ENCODE data around the gene KIF23. TPM values are rescaled to one million over a fixed set of nuclear protein-coding genes. Genes with fewer than 3 reads are reported as not detected.

KIF23 gene
- total and polyA plus RNA-seq, 2 of the 4 experiments (the other 2 are of a cell fraction): 37.7 to 56.1 TPM

DNA sequence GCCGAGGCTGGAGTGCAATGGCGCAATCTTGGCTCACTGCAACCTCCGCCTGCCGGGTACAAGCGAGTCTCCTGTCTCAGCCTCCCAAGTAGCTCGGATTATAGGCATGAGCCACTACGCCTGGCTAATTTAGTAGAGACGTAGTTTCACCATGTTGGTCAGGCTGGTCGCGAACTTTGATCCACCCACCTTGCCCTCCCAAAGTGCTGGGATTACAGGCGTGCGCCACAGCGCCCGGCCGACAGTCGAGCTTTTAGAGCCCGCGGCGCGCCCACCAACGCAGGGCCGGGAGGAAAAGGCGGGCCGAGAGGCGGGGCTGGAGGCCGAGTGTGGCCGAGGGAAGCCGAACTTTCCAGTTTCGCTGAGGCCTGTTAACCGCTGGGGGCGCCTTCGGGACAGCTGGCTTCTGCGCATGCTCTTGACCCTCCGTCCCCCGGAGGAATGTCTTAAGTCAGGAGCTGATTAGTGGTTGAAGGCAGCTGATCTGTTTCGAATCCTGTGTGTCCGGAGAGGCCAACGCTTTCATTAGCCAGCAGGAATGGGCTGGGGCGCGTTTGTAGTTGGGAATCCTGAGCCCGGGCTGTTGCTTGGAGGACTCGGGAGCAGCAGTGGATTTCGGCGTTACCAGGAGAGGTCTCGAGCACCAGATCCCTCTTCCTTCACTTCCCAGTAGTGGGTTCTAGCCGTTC, 48.5 kb downstream of the KIF23 start (continued):
- TF ChIP-seq BHLHE40 (IDR thresholded peaks at IDR 0.05; ENCODE audit: low read depth, low read length): no peak

DNA sequence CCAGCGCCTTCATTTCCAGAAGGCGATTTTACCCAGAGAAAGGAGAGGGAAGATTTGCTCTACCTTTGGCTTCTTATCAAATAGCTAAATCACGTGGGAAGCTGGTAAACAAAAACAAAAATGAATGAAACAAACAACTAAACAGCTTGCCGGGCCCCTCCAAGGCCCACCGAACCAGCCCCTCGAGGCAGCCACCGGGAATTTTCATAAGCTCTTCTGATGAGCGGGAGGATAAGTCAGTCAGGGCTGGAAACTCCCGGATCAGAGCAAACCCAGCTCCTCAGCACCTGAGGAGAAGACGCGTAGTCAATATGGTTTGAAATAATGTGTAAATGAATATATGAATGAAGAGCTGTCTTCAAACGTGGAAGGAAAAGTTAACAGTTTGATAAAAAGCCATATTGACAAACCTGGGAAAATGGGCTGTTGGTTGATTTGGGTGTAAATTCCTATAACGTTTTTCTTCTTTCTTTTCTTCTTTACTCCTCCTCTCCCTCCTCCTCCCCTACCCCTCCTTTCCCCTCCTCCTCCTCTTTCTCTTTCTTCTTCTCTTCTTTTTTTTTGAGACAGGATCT, 49.1 kb downstream of the KIF23 start:
- Histone ChIP-seq H3K27ac (ENCODE audit: insufficient read depth, low read length) (peak overlapping the region; percentile 80), H4K8ac (ENCODE audit: low read depth in 2 of 2, low read length in 2 of 2) (peak overlapping the region; percentile 86 to 93), H3K79me1 (ENCODE audit: low read depth in 1 of 2, low read length in 2 of 2) (peaks cover 7 to 10% of the 10 kb centered on the region in 2 experiments), H3K36me3 (ENCODE audit: control insufficient read depth, insufficient read depth, low read length) (no peaks in the 10 kb centered on the region), H2BK5ac (ENCODE audit: low read depth, low read length, poor library complexity, severe bottlenecking) (peak overlapping the region; percentile 74), H3K23ac (ENCODE audit: low read depth, low read length) (peak overlapping the region; percentile 80), H3K9me3 (ENCODE audit: control insufficient read depth, insufficient read depth, low read length) (no peaks in the 10 kb centered on the region), H3K9me1 (ENCODE audit: insufficient read depth, low read length) (peaks cover 9% of the 10 kb centered on the region; the same call in 1 of the 2 replicates), H3K4me2 (ENCODE audit: low read depth, low read length) (peak overlapping the region; percentile 89), H2BK20ac (ENCODE audit: low read depth, low read length) (peak overlapping the region; percentile 11; the same call in 1 of the 2 replicates), H4K20me1 (ENCODE audit: insufficient read depth, low read length) (no peaks in the 10 kb centered on the region), H3K9ac (ENCODE audit: low read depth, low read length) (peak overlapping the region; percentile 83), H4K91ac (ENCODE audit: insufficient read depth, low read depth, low read length) (peak overlapping the region; percentile 70), H3K4ac (ENCODE audit: low read depth, low read length) (peak overlapping the region; percentile 78), H2BK120ac (ENCODE audit: low read depth, low read length) (peak overlapping the region; percentile 66), H3K14ac (replicated peaks; ENCODE audit: low read depth, low read length) (peak overlapping the region; percentile 91), H3K56ac (ENCODE audit: extremely low read depth, insufficient read depth, low read length) (peak overlapping the region; percentile 75), H2AK5ac (ENCODE audit: low read depth, low read length) (peak overlapping the region; percentile 11; the same call in 1 of the 2 replicates), H2AK9ac (replicated peaks; ENCODE audit: low read depth, low read length, poor library complexity) (peak overlapping the region; percentile 5), H4K5ac (ENCODE audit: low read depth, low read length) (peak overlapping the region; percentile 83), H3K18ac (ENCODE audit: low read depth, low read length) (peak overlapping the region; percentile 85), H3K27me3 (ENCODE audit: control insufficient read depth, insufficient read depth, low read length) (no peaks in the 10 kb centered on the region), H2BK15ac (ENCODE audit: low read depth, low read length) (peak overlapping the region; percentile 82; the same call in 2 of the 3 replicates), H3K4me3 (ENCODE audit: insufficient read depth, low read depth, low read length) (peak overlapping the region; percentile 45), H2AFZ (replicated peaks; ENCODE audit: low read length, poor library complexity) (peak overlapping the region; percentile 88), H3K4me1 (ENCODE audit: control insufficient read depth, insufficient read depth, low read length) (peaks cover 10% of the 10 kb centered on the region)
- POLR2A ChIA-PET (ENCODE audit: unreplicated experiment): interaction anchor here (0.6 to 1.8 kb wide), 2 partner anchors 10 to 390 kb away, joined by 3 to 17 read pairs; partner anchors contain the start of gene RPLP1
- dilution Hi-C loops (cut with HindIII; ENCODE audit: low sequenced_read_pairs, unreplicated experiment): no loop called here
- intact Hi-C loops (cut with micrococcal nuclease): no loop called here
- 0% methylated on average over 1 of the region's 13 CpGs; no CpG with 5 or more reads in 1 of the 2 experiments for WGBS, 2 experiments (ENCODE audit: extremely low coverage in 2 of 2, insufficient read length in 1 of 2)
- DNase-seq (no peak), ATAC-seq (ENCODE audit: low read depth) (no peak)
- CTCF ChIA-PET: interaction anchor here (0.9 to 1.8 kb wide), 10 partner anchors 8 to 1259 kb away, joined by 3 to 11 read pairs (median 4); partner anchors contain the start of gene RPLP1
- BruUV-seq (replicated peaks): no TSS peak
- in situ Hi-C loops (cut with MboI; ENCODE audit: low sequenced_read_pairs): no loop called here
- TF ChIP-seq, protein P1, sequence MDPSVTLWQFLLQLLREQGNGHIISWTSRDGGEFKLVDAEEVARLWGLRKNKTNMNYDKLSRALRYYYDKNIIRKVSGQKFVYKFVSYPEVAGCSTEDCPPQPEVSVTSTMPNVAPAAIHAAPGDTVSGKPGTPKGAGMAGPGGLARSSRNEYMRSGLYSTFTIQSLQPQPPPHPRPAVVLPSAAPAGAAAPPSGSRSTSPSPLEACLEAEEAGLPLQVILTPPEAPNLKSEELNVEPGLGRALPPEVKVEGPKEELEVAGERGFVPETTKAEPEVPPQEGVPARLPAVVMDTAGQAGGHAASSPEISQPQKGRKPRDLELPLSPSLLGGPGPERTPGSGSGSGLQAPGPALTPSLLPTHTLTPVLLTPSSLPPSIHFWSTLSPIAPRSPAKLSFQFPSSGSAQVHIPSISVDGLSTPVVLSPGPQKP (IDR thresholded peaks at IDR 0.05; ENCODE audit: borderline replicate concordance, low read depth, low read length): no peak
- no peak for TF ChIP-seq CHD1 (IDR thresholded peaks at IDR 0.05; ENCODE audit: low read depth, low read length)
- TF ChIP-seq FOS (IDR thresholded peaks at IDR 0.05; ENCODE audit: low read depth, low read length): no peak
- TF ChIP-seq SMC3 (IDR thresholded peaks at IDR 0.05; ENCODE audit: low read depth, low read length): no peak
- TF ChIP-seq MAZ (IDR thresholded peaks at IDR 0.05; ENCODE audit: borderline replicate concordance, low read depth, low read length): no peak
- TF ChIP-seq POLR2A (IDR thresholded peaks at IDR 0.05; ENCODE audit: low read depth, low read length): no peak
- TF ChIP-seq RAD21 (IDR thresholded peaks at IDR 0.05; ENCODE audit: low read length): no peak
- TF ChIP-seq, protein P2, sequence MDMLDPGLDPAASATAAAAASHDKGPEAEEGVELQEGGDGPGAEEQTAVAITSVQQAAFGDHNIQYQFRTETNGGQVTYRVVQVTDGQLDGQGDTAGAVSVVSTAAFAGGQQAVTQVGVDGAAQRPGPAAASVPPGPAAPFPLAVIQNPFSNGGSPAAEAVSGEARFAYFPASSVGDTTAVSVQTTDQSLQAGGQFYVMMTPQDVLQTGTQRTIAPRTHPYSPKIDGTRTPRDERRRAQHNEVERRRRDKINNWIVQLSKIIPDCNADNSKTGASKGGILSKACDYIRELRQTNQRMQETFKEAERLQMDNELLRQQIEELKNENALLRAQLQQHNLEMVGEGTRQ (IDR thresholded peaks at IDR 0.05; ENCODE audit: low read depth, low read length): no peak
- no peak for TF ChIP-seq CEBPB (IDR thresholded peaks at IDR 0.05; ENCODE audit: low read depth, low read length)
- no peak for TF ChIP-seq RCOR1 (IDR thresholded peaks at IDR 0.05; ENCODE audit: insufficient replicate concordance, low read length)
- no peak for TF ChIP-seq MAFK (IDR thresholded peaks at IDR 0.05; ENCODE audit: low read depth, low read length)
- no peak for TF ChIP-seq RFX5 (IDR thresholded peaks at IDR 0.05; ENCODE audit: low read depth, low read length)

Measured in IMR-90 (cell line).